Measurements from ENCODE around the gene PTOV1.
A peak's percentile ranks its signal among the peaks of the same experiment; 100 is the strongest.

Gene PTOV1

GRCh38 chr19:49852631-49853126 is 1.7 kb downstream of the PTOV1 start:
- TF ChIP-seq EZH2phosphoT487 (IDR thresholded peaks at IDR 0.05; ENCODE audit: borderline replicate concordance, low read length): no peak
- Histone ChIP-seq H3K4me2 (ENCODE audit: low read length) (peak overlapping the region; percentile 99), H3K27ac (ENCODE audit: low read depth, low read length) (no peak overlapping the region), H3K4me3 (ENCODE audit: low read length) (peak overlapping the region; percentile 81), H4K20me1 (ENCODE audit: control insufficient read depth, insufficient read depth, low read depth, low read length) (peaks cover 13% of the 10 kb centered on the region; the same call in 1 of the 2 replicates), H3K79me2 (ENCODE audit: control insufficient read depth, low read length) (peaks cover 33% of the 10 kb centered on the region), H3K9me3 (ENCODE audit: control insufficient read depth, insufficient read depth, low read length) (no peaks in the 10 kb centered on the region), H3K27me3 (ENCODE audit: control insufficient read depth, low read length) (no peaks in the 10 kb centered on the region; the same call in 1 of the 2 replicates), H3F3A (ENCODE audit: control insufficient read depth, insufficient read depth) (peaks cover 8% of the 10 kb centered on the region), H3K36me3 (ENCODE audit: control insufficient read depth, low read length) (peaks cover 42% of the 10 kb centered on the region), H3K9me2 (replicated peaks; ENCODE audit: control insufficient read depth, low read length) (no peaks in the 10 kb centered on the region), H3K4me1 (ENCODE audit: control insufficient read depth, low read length) (peaks cover 45% of the 10 kb centered on the region)

- Histone ChIP-seq H3K9me2 (replicated peaks; ENCODE audit: control insufficient read depth, low read length) (no peaks in the 10 kb centered on the region), H3K9me3 (ENCODE audit: control insufficient read depth, insufficient read depth, low read length) (no peaks in the 10 kb centered on the region), H3K4me2 (ENCODE audit: low read length) (peak overlapping the region; percentile 99), H3F3A (ENCODE audit: control insufficient read depth, insufficient read depth) (peaks cover 8% of the 10 kb centered on the region), H3K4me1 (ENCODE audit: control insufficient read depth, low read length) (peaks cover 33% of the 10 kb centered on the region), H3K36me3 (ENCODE audit: control insufficient read depth, low read length) (peaks cover 55% of the 10 kb centered on the region), H3K27me3 (ENCODE audit: control insufficient read depth, low read length) (no peaks in the 10 kb centered on the region; the same call in 1 of the 2 replicates), H3K27ac (ENCODE audit: low read depth, low read length) (no peak overlapping the region), H3K4me3 (ENCODE audit: low read length) (peak overlapping the region; percentile 17; the same call in 1 of the 2 replicates), H3K79me2 (ENCODE audit: control insufficient read depth, low read length) (peaks cover 33% of the 10 kb centered on the region), H4K20me1 (ENCODE audit: control insufficient read depth, insufficient read depth, low read depth, low read length) (peaks cover 13% of the 10 kb centered on the region; the same call in 1 of the 2 replicates)
- TF ChIP-seq CTCF (IDR thresholded peaks at IDR 0.05; ENCODE audit: low read depth, low read length, poor library complexity, severe bottlenecking): no peak
- TF ChIP-seq EZH2phosphoT487 (IDR thresholded peaks at IDR 0.05; ENCODE audit: borderline replicate concordance, low read length): no peak
Measured at GRCh38 chr19:49853852-49854377, 3.0 kb downstream of the PTOV1 start.

GRCh38 chr19:49854378-49855263 is 3.7 kb downstream of the PTOV1 start:
- TF ChIP-seq CTCF (IDR thresholded peaks at IDR 0.05; ENCODE audit: low read depth, low read length, poor library complexity, severe bottlenecking): no peak
- no peak for TF ChIP-seq EZH2phosphoT487 (IDR thresholded peaks at IDR 0.05; ENCODE audit: borderline replicate concordance, low read length)
- peaks cover 33% of the 10 kb centered on the region for H3K79me2 ChIP-seq (ENCODE audit: control insufficient read depth, low read length)
- H3K4me2 ChIP-seq (ENCODE audit: low read length): no peak overlapping the region
- H3K4me3 ChIP-seq (ENCODE audit: low read length): no peak overlapping the region
- H3K4me1 ChIP-seq (ENCODE audit: control insufficient read depth, low read length): peaks cover 30% of the 10 kb centered on the region
- no peaks in the 10 kb centered on the region for H3K9me2 ChIP-seq (replicated peaks; ENCODE audit: control insufficient read depth, low read length)
- no peak overlapping the region for H3K27ac ChIP-seq (ENCODE audit: low read depth, low read length)
- no peaks in the 10 kb centered on the region; the same call in 1 of the 2 replicates for H3K27me3 ChIP-seq (ENCODE audit: control insufficient read depth, low read length)
- peaks cover 13% of the 10 kb centered on the region; the same call in 1 of the 2 replicates for H4K20me1 ChIP-seq (ENCODE audit: control insufficient read depth, insufficient read depth, low read depth, low read length)
- H3K9me3 ChIP-seq (ENCODE audit: control insufficient read depth, insufficient read depth, low read length): no peaks in the 10 kb centered on the region
- peaks cover 58% of the 10 kb centered on the region for H3K36me3 ChIP-seq (ENCODE audit: control insufficient read depth, low read length)
- H3F3A ChIP-seq (ENCODE audit: control insufficient read depth, insufficient read depth): peaks cover 8% of the 10 kb centered on the region

Data from DOHH2 (cell line).